CD4-positive, alpha-beta T cell treated with Interleukin-21 for 1 hour (primary cell): ENCODE measurements around the gene CXCL11.
A peak's percentile ranks its signal among the peaks of the same experiment; 100 is the strongest.
"Not testable (repeated sequence)": the region's sequence is repeated elsewhere in the genome, so short reads cannot be mapped to it uniquely, and the experiment has no call there.

Experiments
- DNase-seq: peaks from one replicate; pipeline ENCODE4 v3.0.0-alpha.2; 2020

The CXCL11 gene

DNA sequence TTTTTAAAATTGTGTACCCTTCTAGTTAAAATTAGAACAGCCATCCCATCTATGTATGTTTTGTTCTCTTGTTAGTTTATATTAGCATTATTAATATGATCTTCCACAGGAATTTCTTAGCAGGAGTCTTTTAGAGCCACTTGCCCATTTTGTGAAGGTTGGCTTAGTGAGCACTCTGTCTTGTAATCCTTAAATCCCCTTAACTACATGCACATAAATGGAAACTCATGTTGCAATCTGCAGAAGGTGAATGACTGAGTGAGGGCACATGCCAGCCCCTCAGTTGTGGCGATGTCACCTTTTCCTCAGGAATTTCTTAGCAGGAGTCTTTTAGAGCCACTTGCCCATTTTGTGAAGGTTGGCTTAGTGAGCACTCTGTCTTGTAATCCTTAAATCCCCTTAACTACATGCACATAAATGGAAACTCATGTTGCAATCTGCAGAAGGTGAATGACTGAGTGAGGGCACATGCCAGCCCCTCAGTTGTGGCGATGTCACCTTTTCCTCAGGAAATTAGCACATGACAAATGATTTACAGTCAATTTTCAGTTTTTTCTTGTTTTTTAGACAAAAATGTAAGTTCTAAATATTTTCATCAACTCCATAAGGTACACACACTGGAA lies 37.2 kb downstream of the CXCL11 start:
- DNase-seq, result not testable (repeated sequence)

DNA sequence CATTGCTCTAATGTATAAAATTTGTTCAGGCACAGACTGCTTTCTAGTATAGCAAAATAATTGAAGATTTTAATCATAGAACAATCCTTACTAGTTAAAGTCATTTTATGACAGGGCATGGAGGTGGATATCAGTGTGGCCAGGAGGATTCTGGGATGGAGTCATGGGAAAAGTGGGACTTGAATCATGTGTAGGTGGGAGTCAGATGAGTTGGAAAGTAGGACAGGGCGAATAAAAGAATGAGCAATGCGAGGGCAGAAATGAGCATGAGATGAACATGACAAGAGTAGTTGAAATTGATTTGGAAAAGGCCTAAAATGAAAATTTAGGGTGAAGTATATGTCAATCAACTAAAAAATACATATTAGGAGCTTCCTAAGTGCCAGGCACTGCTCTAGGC lies 37.9 kb downstream of the CXCL11 start:
- no peak for DNase-seq

DNA sequence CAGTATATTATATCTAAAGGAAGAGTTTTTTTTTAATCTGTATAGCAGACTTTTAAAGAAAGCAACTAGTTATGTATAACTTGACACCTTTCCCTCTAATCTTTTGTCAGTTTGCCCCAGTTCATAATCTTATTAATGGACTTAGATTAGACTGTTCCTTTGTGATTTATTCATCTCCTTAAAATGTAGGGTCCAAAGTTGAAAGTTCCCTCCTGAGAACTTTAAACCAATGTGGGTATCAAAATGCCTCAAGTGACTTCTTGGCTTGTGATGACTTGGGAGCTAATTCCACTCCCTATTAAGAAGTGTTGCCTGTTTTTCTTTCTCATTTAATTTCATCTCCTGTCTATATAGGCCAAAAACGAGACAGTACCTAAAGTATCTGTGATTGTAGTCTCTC lies 38.8 kb downstream of the CXCL11 start:
- no peak for DNase-seq

DNA sequence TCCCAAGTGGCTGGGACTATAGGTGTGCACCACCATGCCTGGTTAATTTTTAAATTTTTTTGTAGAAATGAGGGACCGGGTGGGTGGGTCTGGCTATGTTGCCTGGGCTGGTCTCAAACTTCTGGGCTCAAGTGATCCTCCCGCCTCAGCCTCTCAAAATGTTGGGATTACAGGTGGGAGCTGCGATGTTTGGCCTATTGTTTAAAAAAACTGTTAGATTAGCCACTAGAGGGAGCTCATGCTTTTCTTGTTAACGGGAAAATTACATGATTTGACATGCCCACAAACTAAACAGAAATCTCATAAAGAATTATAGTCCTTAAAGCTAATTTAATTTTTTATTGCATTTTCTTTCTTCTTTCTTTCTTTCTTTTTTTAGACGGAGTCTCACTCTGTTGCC lies 40.1 kb downstream of the CXCL11 start:
- peak; percentile 59 for DNase-seq

DNA sequence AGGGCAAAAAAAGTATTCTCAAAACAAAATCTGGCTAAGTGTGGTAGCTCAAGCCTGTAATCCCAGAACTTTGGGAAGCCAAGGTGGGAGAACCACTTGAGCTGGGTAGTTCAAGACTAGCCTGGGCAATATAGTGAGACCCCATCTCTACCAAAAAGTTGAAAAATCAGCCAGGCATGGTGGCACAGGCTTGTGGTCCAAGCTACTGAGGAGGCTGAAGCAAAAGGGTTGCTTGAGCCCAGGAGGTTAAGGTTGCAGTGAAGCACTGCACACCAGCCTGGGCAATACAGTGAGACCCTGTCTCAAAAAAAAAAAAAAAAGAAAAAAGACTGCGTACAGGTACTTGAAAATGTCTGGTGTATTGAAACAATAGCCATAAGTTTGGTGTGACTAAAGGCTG lies 43.4 kb downstream of the CXCL11 start:
- no peak for DNase-seq

DNA sequence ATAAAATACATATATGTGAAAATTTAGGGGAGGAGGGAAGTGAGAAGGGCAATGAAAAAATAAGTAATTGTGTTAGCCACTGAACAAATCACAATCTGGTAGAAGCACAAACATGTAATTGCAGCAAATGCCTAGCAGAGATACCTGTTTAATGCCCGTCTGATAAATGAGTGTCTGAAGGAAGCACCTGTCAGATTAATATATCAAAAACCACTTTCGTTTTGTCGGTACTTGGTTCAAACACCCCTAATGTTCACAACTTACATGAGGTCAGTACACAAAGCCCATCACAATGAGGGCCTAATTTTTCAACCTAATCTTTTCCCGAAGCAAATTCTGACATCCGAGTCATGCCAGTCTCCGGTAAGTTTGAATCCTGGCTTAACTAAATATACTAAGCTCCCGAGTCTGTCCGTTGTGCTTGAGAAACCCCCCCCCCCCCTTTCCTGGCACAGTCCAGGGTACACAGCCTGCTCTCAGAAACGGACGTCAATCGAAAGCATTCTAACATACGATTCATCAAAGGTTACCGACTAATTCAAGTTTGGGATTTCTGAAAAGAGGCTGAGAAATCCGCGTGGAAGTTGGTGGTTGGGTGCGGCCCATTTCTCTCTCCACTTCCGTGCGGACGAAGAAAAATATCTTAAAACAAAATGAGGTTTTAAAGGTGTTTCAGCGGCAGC lies 45.9 kb downstream of the CXCL11 start:
- DNase-seq, result peak; percentile 6

DNA sequence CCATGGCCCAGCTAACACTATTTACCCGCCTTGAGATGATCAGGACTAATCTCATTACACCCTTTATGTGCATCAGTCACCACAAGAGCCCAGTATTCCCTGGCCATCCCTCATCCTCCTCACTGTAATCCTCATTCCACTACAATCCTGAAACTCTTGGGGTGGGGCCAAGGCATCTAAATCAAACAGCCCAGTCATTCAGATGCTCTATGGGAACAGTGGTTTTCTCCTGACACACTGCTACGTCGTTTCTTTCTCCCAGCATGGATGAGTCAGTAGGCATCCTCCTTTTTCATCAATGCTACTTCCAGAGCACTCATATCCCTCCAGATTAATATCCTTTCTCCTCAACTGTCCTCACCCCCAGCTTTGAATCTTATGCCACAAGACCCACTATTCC lies 50.8 kb downstream of the CXCL11 start:
- DNase-seq, result no peak
